Endothelial cell of umbilical vein (primary cell): ENCODE results near the gene GNAS. TPM values are rescaled to one million over a fixed set of nuclear protein-coding genes. Genes with fewer than 3 reads are reported as not detected.

Experiments used
- BruUV-seq: library from RNA; stranded (reverse); fragments of 400-500 nt; replicated peaks from 2 replicates; lab custom pipeline; 2021; lab: Mats Ljungman, UMichigan
- CTCF ChIA-PET: fragments of 300-600, 350-600 bp; sonication (Branson Sonifier 250); formaldehyde crosslinking; loops from one replicate; lab custom pipeline; 2021; ENCODE audit warnings: antibody characterized with exemption, inconsistent platforms; lab: Charles Lee
- POLR2A ChIA-PET: fragments of 300-600, 350-600 bp; sonication (Branson Sonifier 250); formaldehyde crosslinking; loops from one replicate; lab custom pipeline; 2021; ENCODE audit warnings: antibody characterized with exemption, inconsistent platforms; lab: Charles Lee
- DNase-seq: peaks from one replicate; pipeline ENCODE4 v3.0.0-alpha.2; 2011; ENCODE audit warnings: low read depth, low spot score
- FAIRE-seq: peaks from 2 replicates; lab custom pipeline; 2011; peaks lifted over from hg19 to GRCh38; lab: Jason Lieb, UNC
- H2AFZ ChIP-seq: 2 replicates; pipeline ENCODE4 v1.6.0; 2012; ENCODE audit warnings: low read depth, low read length, control low read depth, inconsistent platforms
- H3K27ac ChIP-seq: 2 replicates; pipeline ENCODE4 v1.5.1; 2011; ENCODE audit warnings: low read depth, mild to moderate bottlenecking, control low read depth, low read length, moderate library complexity; ENCODE audit not compliant: insufficient read depth
- H3K27me3 ChIP-seq, 2 experiments: 2 replicates each; pipeline versions ENCODE4 v1.6.0 to v1.6.1; 2011; ENCODE audit warnings: low read length in 2 of 2, mixed read lengths in 1 of 2; ENCODE audit not compliant: control insufficient read depth in 2 of 2, insufficient read depth in 2 of 2
- H3K36me3 ChIP-seq, 2 experiments: 2 replicates in 1 of 2; 3 replicates in 1 of 2; pipeline ENCODE4 v1.5.1; 2011; ENCODE audit warnings: low read length in 2 of 2, mild to moderate bottlenecking in 1 of 2, moderate library complexity in 1 of 2; ENCODE audit not compliant: control insufficient read depth in 2 of 2, insufficient read depth in 2 of 2; ENCODE audit errors: extremely low read depth in 1 of 2
- H3K4me1 ChIP-seq: 3 replicates; pipeline ENCODE4 v1.5.1; 2011; ENCODE audit warnings: mild to moderate bottlenecking, low read length; ENCODE audit not compliant: control insufficient read depth, insufficient read depth; ENCODE audit errors: extremely low read depth
- H3K4me2 ChIP-seq: 2 replicates; pipeline ENCODE4 v1.6.1; 2011; ENCODE audit warnings: low read length, control low read depth, mixed read lengths; ENCODE audit not compliant: insufficient read depth
- H3K4me3 ChIP-seq, 3 experiments: fragments of 200-600 bp in 1 of 3; sonication (generic), shearing (Covaris generic) in 1 of 3; replicated peaks in 1 of 3; 2 replicates each; pipeline ENCODE4 v1.5.1; 2011 to 2016; ENCODE audit warnings: control low read depth in 3 of 3, low read length in 3 of 3, mild to moderate bottlenecking in 2 of 3, inconsistent platforms in 1 of 3, low read depth in 1 of 3, moderate library complexity in 1 of 3; ENCODE audit not compliant: insufficient read depth in 1 of 3
- H3K79me2 ChIP-seq: 2 replicates; pipeline ENCODE4 v1.6.0; 2012; ENCODE audit warnings: low read length, inconsistent platforms; ENCODE audit not compliant: control insufficient read depth, insufficient read depth
- H3K9ac ChIP-seq: replicated peaks from 2 replicates; pipeline ENCODE3; 2011; ENCODE audit warnings: low read length, control low read depth; ENCODE audit not compliant: insufficient read depth; ENCODE audit errors: extremely low read depth
- H3K9me1 ChIP-seq: replicated peaks from 3 replicates; pipeline ENCODE4 v1.6.0; 2011; ENCODE audit warnings: mild to moderate bottlenecking, low read length; ENCODE audit not compliant: control insufficient read depth, insufficient read depth; ENCODE audit errors: extremely low read depth
- H3K9me3 ChIP-seq: replicated peaks from 2 replicates; pipeline ENCODE4 v1.5.1; 2012; ENCODE audit warnings: low read length, inconsistent platforms; ENCODE audit not compliant: control insufficient read depth, insufficient read depth
- H4K20me1 ChIP-seq: replicated peaks from 2 replicates; pipeline ENCODE3; 2011; ENCODE audit warnings: mild to moderate bottlenecking, low read length; ENCODE audit not compliant: control insufficient read depth, insufficient read depth; ENCODE audit errors: extremely low read depth
- CTCF ChIP-seq, 2 donors: IDR thresholded peaks; 1 replicate in 1 of 2; 2 replicates in 1 of 2; pipeline ENCODE4 v1.5.1; 2011; ENCODE audit warnings: low read length in 2 of 2, mild to moderate bottlenecking in 2 of 2, moderate library complexity in 2 of 2, control low read depth in 1 of 2, inconsistent platforms in 1 of 2, low read depth in 1 of 2; ENCODE audit not compliant: insufficient read depth in 1 of 2; ENCODE audit errors: extremely low read depth in 1 of 2
- EZH2 ChIP-seq: IDR thresholded peaks from 2 replicates; pipeline ENCODE4 v1.6.1; 2012; ENCODE audit warnings: borderline replicate concordance, low read depth, mild to moderate bottlenecking, moderate library complexity, low read length, inconsistent platforms; ENCODE audit not compliant: severe bottlenecking
- FOS ChIP-seq: IDR thresholded peaks from 2 replicates; pipeline ENCODE4 v1.6.1; 2011; ENCODE audit warnings: mild to moderate bottlenecking, low read length, moderate library complexity, borderline replicate concordance; ENCODE audit not compliant: insufficient read depth
- GATA2 ChIP-seq: IDR thresholded peaks from 2 replicates; pipeline ENCODE4 v1.7.0; 2011; ENCODE audit warnings: low read depth, mild to moderate bottlenecking, moderate library complexity, mixed read lengths, low read length; ENCODE audit not compliant: insufficient read length, insufficient read depth
- MAX ChIP-seq: IDR thresholded peaks from 2 replicates; pipeline ENCODE4 v1.6.1; 2011; ENCODE audit not compliant: insufficient read depth, insufficient read length
- MYC ChIP-seq: IDR thresholded peaks from one replicate; pipeline ENCODE4 v1.6.1; 2011; ENCODE audit warnings: mild to moderate bottlenecking, low read depth, low read length
- POLR2A ChIP-seq: IDR thresholded peaks from 2 replicates; pipeline ENCODE4 v1.6.1; 2012; ENCODE audit warnings: low read depth, mild to moderate bottlenecking, control low read depth, low read length
- POLR2AphosphoS5 ChIP-seq: IDR thresholded peaks from 2 replicates; pipeline ENCODE4 v1.6.1; 2012; ENCODE audit warnings: low read depth, mild to moderate bottlenecking, control low read depth, low read length, moderate library complexity; ENCODE audit not compliant: insufficient read depth
- dilution Hi-C: fragments of 300-500 bp; cut with MboI; formaldehyde crosslinking; loops from one replicate; pipeline ENCODE4 v1.15.0; 2019; ENCODE audit warnings: low sequenced_read_pairs; ENCODE audit not compliant: extremely low pct_ligation_motif_present
- intact Hi-C: fragments of 100-400 bp; cut with micrococcal nuclease; formaldehyde crosslinking; loops from one replicate; pipeline ENCODE4 v1.10.0; 2022
- polyA plus RNA-seq, 4 experiments: library from polyadenylated mRNA; depleted of rRNA in 3 of 4; stranded (reverse) in 3 of 4; unstranded in 1 of 4; fragments of >200 nt; gene quantifications; 2 replicates each; pipeline versions ENCODE4 v1.2.1 to v1.2.3, GENCODE V29; 2011 to 2012; ENCODE audit warnings: missing spikeins in 1 of 4
- total RNA-seq: library from RNA; stranded (reverse); gene quantifications from 2 replicates; pipeline ENCODE4 v1.2.3, GENCODE V29; 2021

GNAS gene
- total and polyA plus RNA-seq, 2 donors (not counting 3 experiments of a cell fraction or from before 2014, with no cell fraction given), result 1,141 to 1,882 TPM

DNA sequence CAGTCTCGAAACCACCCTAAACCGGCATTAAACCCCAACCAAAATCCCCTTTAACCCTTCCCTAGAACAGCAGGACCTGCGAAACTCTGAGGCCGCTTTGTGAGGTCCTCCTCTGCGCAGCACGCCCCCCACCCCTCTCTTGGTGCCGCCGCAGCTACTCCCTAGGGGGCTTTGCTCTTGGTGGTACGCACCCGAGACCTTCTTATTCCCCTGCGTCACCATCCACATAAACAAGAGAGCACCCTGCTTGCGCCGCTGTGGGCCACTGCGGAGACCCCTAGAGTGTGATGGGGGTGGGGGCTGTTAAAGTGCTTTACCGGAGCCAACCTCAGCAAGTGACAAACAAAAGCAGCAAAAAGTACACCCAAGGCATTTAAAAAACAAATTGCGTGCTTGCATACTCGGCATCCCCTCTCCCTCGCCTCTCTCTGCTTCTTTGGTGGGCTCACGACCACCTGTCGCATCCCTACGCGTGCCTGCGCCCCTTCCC, 502 bp upstream of the GNAS start:
- ChIA-PET POLR2A (no interaction called here), CTCF (interaction anchor here (0.9 to 3.6 kb wide), 7 partner anchors 15 to 644 kb away, joined by 3 to 67 read pairs (median 4); no protein-coding TSS in a partner anchor)
- Histone ChIP-seq H3K79me2 (no peaks in the 10 kb centered on the region), H4K20me1 (no peaks in the 10 kb centered on the region), H3K36me3 (no peaks in the 10 kb centered on the region), H3K4me1 (no peaks in the 10 kb centered on the region), H3K4me2 (no peak overlapping the region), H3K9me3 (no peaks in the 10 kb centered on the region), H3K4me3 (no peak overlapping the region), H3K27me3 (peaks cover 51 to 53% of the 10 kb centered on the region in 2 experiments), H3K9me1 (no peaks in the 10 kb centered on the region), H3K9ac (no peak overlapping the region), H3K27ac (no peak overlapping the region), H2AFZ (no peak overlapping the region)
- no TSS peak for BruUV-seq
- no peak for DNase-seq
- FAIRE-seq, result no peak
- dilution Hi-C loops (no loop called here), intact Hi-C loops (loop anchor here (1.0 to 10.0 kb wide), 3 partner anchors 197 to 617 kb away; partner anchors contain the start of gene STX16)
- TF ChIP-seq EZH2, result no peak
- no peak for TF ChIP-seq FOS
- no peak for TF ChIP-seq MAX
- no peak for TF ChIP-seq POLR2A
- TF ChIP-seq CTCF (IDR thresholded peaks at IDR 0.05; ENCODE audit: extremely low read depth in 1 of 2, insufficient read depth in 1 of 2, low read depth in 1 of 2, low read length in 2 of 2), result no peak
- no peak for TF ChIP-seq GATA2
- TF ChIP-seq POLR2AphosphoS5, result no peak
- TF ChIP-seq MYC, result no peak
